GM18907 (cell line): ENCODE data around the gene COL13A1.

ENCODE experiments used
- ATAC-seq: cut with Tn5 transposase; IDR thresholded peaks from one replicate; pipeline ENCODE4 v1.9.1; 2021; ENCODE audit warnings: mild to moderate bottlenecking, moderate library complexity; ENCODE audit not compliant: unreplicated experiment

COL13A1 gene

DNA sequence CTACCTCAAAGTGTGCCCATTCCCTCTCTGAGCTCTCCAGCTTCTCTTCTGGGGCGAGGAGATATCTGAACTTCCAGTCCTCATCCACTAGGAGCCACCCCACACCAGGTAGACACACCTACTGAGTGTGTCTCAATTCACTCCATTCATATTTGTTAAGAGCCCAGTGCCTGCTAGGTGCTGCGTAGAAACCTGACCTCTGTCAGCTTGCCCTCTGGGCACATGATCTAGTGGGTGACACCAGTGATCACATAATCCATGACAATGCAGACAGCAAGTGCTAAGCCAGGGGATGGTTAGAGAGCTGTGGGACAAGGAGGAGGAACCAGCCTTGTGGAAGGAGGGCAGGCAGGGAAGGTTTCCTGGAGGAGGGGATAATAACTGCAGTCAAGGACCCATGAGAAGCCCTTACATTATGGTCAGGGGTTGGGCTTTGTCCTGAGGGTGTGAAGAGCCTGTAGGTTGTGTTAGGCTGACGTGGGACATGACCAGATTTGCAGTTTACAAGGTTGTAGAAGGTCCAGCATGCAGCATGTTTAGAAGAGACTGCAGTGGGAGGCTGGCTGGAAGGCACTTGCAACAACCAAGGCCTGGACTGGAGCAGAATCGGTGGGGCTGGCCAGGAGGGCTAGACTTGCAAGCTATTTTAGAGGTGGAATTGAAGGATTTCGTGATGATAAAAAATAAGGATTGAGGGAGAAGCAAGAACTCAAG lies 81.8 kb downstream of the COL13A1 start:
- ATAC-seq: no peak

DNA sequence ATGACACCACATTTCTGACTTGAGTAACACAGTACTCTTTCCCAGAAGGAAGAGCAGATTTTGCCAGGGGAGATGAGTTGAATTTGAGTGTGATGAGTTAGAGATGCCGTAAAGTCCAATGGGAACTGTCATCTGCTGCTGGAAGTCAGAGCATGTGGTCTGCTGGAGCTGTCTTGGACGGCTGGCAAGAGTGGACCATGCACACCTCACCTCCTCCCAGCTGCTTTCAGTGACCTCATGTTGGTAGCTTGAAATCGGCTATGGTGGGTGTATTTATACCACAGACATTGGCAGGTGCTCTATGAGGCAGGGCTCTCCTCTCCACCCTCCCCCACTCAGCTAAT lies 82.3 kb downstream of the COL13A1 start:
- ATAC-seq: no peak

DNA sequence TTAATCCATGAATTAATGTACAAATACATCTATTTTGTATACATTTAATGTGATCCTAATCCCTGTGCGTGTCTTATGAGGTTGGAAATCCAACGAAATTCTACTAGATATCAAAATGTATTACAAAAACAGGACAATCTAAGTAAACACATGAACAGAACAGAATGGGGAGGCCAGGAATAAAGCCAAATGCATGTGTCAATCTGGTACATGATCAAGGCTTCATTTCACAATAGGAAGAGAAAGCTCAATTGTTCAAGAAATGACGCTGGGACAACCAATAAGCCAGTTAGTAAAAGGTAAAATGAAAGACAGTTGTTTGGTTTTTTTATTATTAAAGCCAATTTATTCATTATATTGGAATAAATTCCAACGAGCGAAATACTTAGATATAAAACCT lies 83.0 kb downstream of the COL13A1 start:
- ATAC-seq: no peak

DNA sequence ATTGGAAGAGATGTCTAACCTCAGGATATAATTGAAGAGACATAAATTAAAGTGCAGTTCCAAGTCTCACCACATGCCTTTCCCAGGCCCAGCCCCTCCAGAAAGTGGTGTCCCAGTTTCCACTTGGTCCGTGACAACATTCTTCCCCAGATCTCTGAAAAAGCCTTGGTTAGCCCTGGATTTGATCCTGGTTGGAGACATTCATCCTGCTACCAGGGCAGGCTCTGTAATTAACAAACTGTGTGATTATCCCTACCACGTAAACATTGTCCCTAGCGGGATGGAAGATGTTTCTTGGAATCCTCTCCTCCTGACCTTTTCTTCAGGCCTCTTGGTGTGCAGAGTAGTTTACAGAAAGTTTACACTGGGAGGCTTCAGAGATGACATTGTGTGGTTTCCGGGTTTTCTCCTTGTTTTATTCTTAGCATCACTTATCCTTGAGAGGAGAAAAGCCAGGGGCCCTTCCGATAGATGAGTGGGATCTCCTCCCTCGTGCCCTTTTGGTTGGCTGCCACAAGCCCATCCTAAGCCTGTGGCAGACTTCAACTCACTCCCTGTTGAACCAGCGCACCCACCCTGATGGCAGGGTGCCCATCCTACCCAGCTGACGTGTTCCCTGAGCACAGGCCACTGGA lies 83.8 kb downstream of the COL13A1 start:
- ATAC-seq: no peak

DNA sequence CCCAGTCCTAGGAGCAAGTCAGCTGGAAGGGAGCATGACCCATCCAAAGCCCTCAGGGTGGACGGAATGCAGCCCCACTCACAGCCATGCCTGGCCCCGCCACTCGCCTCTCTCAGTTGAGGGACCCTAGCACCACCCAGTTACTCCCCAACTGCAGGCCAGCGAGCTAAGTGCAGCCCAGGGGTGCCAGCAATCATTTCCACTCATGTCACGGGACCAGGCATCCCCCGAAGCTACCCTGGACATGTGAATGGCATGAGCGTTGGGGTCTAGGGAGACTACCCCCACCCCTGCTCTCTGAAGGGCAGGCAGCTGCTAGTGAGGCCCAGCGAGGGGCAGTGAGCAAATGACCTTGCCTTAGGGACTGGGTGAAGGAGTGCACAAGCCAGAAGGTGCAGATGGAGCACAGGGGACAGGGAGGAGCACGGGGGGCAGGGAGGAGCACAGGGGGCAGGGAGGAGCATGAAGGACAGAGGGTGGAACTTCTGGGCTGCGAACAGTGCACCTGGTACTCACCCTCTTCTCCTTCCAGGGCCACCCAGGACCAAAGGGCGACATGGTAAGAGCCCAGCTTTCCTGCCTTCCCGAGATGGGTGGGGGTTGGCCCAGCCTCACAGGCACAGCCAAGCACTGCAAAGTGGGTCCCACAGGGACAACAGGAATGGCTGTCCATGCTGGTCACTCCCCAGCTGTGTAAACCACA lies 87.3 kb downstream of the COL13A1 start:
- no peak for ATAC-seq

DNA sequence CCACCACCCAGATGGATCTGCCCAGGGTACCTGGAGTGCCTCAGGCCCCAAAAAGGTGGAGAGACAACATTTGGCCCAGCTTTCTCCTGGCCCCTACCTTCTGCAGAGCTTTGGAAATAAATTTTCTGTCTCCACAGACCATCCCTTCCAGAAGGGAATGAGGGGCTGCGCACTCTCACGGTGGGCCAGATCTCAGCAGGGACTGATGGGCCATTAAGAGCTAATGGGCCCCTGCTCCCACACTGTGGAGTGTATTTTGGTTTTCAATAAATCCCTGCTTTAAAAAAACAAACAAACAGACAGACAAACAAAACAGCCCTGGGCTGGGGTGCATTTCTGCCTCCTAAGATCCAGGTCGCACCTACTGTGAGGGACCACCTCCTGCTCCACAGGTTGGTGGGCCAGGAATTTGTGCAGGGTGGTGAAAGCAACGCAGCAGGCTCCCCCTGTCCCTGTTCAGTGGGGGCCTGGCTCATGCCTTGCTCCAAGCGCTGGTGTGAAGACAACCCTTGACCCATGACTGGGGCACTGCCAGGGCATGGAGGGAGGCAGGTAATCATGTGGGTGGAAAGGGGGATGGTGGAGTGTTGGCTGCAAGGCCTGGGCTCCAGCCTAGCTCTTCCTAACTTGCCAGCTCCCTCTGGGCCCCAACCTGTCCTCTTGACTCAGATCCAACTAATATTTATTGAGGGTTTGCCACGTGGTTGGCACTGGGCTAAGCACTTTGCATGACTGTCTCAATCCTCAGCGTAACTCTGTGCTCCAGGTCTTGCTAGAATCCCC lies 88.5 kb downstream of the COL13A1 start:
- ATAC-seq: no peak

DNA sequence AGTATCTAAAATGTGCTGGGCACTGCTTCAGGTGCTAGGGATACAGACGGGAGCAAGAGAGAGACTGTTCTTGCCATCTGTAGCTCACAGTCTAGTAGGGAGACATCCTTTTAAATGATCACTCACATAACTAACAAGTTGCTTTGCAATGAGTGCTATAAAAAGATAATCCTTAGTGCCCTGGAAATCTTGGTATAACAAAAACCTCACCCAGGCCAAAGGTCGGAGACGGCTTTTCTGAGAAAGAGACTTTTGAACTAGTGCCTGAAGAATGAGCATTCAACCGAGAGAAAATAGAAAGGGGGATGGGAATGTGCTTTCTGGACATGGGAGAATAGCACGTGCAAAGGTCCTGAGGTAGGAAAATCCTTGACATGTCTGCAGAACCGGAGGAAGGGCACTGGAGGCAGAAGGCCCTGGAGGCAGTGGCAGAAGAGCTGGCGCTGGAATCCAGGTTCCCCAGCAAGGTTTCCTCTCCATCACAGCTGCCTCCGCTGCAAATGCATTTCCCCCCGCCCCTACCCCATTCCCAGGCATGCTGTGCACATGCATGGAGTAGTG lies 89.4 kb downstream of the COL13A1 start:
- no peak for ATAC-seq

DNA sequence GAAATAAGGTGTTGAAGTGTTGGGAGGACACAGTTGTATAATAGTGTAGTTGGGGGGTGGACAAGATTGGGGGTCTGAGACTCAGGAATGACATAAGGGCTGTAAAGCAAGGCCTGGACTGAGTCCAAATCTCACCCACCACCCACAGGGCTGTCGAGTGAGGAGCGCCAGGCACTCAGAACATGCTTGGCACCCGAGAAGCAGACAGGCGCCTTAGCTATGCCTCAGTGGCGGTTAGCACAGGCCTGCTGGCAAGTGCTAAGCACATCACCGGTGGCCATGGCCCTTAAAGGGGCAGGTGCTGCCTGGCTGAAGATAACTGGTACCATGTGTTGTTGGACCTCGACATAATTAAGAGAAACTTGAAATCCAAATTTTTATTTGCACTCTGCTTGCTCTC lies 90.7 kb downstream of the COL13A1 start:
- ATAC-seq: no peak

DNA sequence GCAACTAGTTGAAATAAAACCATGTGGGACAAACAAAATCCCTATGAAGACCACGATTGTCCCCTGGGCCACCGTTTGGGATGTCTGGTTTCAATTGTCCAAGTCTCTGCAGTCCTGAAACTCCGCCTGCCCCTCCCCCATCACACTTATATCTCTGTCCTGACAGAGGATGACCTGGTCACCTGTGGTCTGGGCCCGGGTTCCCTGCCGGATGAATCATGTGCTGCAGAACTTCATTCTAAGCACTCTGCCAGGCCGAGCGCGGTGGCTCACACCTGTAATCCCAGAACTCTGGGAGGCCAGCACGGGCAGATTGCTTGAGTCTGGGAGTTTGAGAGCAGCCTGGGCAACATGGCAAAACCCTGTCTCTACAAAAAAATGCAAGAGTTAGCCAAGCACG lies 91.1 kb downstream of the COL13A1 start:
- no peak for ATAC-seq

DNA sequence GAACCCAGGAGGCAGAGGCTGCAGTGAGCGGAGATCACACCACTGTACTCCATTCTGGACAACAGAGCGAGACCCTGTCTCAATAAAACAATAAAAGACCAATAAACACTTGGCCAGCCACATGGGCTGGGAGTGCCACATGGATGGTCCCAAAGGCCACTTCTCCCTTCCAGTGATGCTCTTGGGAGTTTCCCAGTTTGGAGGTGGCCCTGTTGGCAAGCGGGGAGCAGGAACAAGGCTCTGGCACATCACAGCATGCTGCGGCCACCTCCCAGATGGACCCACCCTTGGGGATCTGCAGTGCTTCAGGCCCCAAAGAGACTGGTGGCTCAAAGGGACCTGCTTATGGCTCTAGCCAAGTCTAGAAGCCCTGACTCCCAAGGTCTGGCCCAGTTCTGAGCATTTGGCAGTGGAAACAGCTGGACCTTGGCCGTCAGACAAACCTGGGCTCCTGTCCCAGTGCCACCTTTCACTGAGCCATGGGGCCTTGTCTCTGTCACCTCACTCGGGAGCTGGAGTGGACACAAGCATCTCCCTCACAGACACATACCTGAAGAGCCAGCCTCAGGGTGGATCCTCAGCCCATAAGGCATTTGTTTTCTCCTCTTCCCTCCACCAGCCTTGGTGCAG lies 91.7 kb downstream of the COL13A1 start:
- ATAC-seq: no peak

DNA sequence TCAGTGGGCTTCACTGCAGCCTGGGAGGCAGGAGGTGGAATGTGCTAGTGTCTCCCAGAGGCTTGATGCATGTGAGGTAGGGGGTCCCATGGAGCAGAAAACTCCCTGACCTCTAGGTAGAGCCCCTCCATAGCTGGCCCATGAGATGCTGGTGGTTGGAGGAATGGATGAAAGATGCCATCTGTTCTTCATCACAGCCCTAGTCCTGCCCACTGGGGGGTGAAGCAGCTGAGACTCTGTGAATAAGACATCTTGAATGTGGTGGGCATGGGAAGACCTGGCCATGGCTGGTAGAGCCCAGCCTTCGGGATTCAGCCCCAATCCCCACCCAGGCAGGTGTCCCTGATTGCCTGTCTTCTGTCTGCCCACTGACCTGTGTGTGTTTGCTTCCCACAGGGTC lies 92.5 kb downstream of the COL13A1 start:
- ATAC-seq: no peak

DNA sequence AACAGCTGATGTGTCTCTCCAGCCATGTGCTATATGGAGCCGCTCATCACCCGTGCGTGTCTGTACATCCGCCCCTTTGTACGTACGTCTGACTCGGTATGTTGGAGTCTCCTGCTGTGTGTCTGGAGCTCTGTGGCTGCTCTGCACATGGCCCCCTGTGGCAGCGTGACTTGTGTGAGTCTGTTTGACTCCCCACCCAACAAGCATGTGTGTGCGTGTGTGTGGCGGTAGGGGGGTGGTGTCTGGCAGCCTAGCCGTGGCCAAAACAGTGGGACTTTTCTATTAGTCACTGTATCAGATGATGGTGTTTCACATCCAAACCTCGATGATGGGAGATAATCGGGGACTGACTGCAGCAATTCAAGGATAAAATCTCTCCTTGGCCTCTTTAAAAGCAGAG lies 94.1 kb downstream of the COL13A1 start:
- ATAC-seq: no peak

DNA sequence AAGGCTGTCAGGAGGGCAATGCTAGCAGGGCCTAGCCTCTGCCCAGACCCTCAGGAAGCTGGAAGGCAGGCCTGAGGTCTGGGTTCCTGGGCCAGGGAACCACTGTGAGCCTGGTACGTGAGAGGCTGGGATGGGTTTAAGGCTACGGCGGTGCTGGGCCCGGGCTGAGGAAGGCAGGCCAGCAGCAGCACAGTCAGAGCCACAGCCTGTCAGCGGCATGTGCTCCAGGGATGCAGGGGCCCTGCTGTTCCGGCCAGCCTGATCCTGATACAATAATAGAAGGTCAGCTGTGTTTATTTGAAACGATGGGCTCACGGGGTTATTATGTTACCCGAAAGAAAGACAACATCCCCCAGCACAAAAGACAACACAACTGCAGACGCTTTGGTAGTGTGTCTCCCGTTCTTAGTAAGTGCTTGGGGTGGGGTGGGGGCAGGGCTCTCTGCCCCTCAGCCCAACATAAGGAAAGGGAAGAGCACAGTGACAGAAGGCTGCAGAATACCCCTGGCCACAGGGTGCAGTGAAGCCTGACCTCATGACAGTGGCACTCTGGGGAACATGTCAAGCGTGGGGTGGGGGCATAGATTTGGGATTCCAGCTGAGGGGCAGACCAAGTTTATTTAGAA lies 95.0 kb downstream of the COL13A1 start:
- ATAC-seq: no peak

DNA sequence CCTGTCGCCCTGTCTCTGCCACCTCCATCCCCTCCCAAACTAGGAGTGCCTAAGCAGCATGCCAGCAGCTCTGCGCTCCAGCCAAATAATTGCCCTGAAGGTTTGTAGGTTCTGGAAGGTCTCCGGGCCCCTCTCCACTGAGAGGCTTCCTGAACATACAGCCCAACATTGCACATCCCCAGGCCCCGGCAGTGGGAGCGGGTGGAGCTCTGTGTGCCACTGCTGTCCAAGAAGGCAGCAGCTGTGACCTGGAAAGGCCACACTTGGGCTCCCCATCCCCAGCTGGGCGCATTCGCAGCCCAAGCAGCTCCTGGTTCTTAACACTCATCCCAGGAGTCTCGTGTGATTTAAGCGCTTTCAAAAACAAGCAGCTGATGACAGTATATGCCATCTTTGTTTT lies 95.7 kb downstream of the COL13A1 start:
- ATAC-seq: no peak

DNA sequence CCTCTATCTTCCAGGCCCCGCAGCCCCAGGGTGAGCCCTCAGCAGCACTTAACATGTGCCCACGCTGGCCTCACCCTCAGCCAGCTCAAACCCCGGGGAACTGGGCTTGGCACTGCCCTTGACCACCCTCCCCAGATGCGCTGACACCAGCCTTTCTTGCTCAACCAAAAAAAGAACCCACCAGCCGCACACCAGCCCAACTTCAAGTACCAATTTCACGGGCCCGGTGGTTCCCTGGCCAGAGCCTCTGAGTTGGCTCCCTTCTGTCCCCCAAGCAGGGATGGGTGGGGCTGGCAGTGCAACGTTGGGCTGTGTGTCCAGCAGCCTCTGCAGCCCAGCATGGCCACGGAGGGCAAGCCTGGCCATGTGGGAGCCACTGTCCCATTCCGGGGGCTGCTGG lies 96.3 kb downstream of the COL13A1 start:
- ATAC-seq: no peak

DNA sequence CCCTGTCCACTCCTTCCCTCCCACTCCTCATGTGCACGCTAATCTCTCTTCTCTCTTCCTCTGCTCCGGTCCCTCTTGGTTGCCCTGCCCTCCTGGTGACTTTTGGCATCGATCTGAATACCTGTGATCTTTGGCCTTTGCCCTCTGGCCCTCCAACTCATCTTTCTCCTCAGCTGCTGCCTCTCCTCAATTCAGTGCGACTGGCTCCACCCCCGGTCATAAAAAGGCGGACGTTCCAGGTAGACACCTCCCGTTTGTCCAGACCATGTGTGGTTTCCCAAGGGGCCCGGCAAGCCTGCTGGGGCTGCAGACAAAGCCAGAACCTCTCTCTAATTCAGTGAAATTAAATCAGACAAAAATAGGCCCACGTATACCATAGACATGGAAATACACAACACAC lies 96.8 kb downstream of the COL13A1 start:
- no peak for ATAC-seq

DNA sequence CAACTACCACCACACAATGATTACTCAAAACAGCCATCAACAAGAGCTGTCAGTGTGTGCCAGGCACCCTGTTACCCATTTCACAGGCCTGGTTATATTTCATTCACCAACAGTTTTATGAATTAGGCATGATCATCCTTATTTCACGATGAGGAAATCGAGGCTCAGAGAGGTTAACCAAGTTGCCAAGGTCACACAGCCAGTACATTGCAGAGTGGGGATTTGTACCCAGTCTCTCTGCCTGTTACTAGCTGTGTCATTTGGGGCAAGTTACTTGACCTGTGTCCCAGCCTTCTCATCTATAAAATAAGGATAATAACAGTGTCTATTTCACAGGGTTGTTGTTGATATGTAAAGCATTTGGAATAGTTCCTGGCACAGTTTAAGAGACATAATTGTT lies 97.2 kb downstream of the COL13A1 start:
- ATAC-seq: no peak

DNA sequence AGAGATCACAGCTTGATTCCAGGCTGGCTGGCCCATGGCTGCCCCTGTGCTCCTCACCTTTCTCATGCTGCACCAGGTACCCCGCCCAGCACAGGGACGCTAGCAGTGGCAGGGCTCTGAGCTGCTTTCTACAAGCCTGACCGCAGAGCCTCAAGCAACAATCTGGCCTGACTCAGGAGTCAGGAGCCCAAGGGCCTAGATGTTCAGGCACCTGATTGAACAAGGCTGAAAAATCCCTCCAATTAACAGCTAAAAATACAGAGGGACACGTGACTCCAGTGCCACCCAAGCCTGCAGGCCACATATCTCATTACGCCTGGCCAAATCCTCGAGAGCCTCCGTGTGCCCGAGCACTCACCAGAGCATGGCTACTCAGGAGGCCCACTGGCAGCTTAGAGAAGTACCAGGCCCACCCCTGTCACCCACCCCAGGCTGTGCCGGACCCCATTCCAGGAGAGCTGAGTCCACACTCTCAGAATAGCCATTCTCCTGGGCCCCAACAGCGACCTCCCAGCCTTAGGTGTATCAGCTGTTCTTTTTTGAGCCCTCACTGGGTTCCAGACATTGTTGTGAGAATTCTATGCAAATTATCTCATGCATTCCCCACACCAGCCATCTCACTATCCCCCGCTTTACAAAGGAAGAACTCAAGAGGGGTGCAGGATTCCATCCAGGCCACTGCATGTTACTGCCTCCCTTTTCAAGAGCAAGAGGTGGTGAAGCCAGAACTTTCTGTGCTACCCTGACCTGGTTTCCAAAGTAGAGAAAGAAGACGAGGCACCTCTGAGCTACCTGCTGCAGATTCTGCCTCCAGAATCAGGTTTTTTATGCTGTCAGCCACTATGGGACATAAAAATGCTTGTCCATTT lies 98.3 kb downstream of the COL13A1 start:
- ATAC-seq: no peak

DNA sequence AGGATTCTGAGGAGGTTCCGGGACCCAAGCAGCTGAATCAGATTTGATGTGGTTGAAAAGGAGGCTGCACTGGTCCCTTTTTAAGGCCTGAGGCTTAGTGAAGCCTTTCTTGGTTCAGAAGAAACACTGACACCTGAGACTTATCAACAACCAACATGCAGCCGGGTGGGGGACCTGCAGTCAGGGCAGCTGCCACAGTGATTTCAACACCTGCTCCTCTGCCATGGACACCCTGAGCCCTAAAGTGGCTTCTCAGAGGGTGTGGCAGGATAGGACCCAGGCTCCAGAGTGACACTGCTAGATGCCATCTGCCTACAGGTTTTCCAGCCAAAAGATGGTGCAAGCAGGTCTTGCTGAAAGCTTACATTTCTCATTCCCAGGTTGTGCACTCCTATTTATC lies 99.3 kb downstream of the COL13A1 start:
- ATAC-seq: no peak
